Endodermal cell (in vitro differentiated cells): ENCODE measurements around the gene FILIP1L. TPM values are rescaled to one million over a fixed set of nuclear protein-coding genes. Genes with fewer than 3 reads are reported as not detected.
A peak's percentile ranks its signal among the peaks of the same experiment; 100 is the strongest.

Source experiments
- DNase-seq: peaks from one replicate; pipeline ENCODE4 v3.0.0-alpha.2; 2017
- H3K27ac ChIP-seq: 2 replicates; pipeline ENCODE4 v1.5.1; 2013; ENCODE audit warnings: mild to moderate bottlenecking, low read depth, low read length, moderate library complexity
- H3K27me3 ChIP-seq: 2 replicates; pipeline ENCODE4 v1.6.1; 2013; ENCODE audit warnings: mild to moderate bottlenecking, low read length, moderate library complexity; ENCODE audit not compliant: insufficient read depth, control insufficient read depth, poor library complexity, severe bottlenecking
- H3K36me3 ChIP-seq: 2 replicates; pipeline ENCODE4 v1.7.0; 2013; ENCODE audit warnings: mild to moderate bottlenecking, low read length, moderate library complexity; ENCODE audit not compliant: control insufficient read depth, insufficient read depth
- H3K4me1 ChIP-seq: one replicate; pipeline ENCODE4 v1.7.0; 2013; ENCODE audit warnings: low read length; ENCODE audit not compliant: control insufficient read depth, insufficient read depth
- H3K4me3 ChIP-seq: 2 replicates; pipeline ENCODE4 v1.5.1; 2013; ENCODE audit warnings: mild to moderate bottlenecking, low read length, moderate library complexity
- H3K9ac ChIP-seq: 2 replicates; pipeline ENCODE4 v1.6.1; 2013; ENCODE audit warnings: mild to moderate bottlenecking, low read length, moderate library complexity; ENCODE audit not compliant: poor library complexity, severe bottlenecking; ENCODE audit errors: extremely low read depth
- H3K9me3 ChIP-seq: 2 replicates; pipeline ENCODE4 v1.6.1; 2013; ENCODE audit warnings: mild to moderate bottlenecking, low read length, moderate library complexity; ENCODE audit not compliant: control insufficient read depth
- H3K27ac Mint-ChIP-seq: 2 replicates; pipeline ENCODE4 v1.8.0; 2020; ENCODE audit warnings: mixed read lengths
- H3K27me3 Mint-ChIP-seq: 2 replicates; pipeline ENCODE4 v1.8.0; 2021; ENCODE audit warnings: mild to moderate bottlenecking, mixed read lengths; ENCODE audit not compliant: insufficient read depth
- H3K36me3 Mint-ChIP-seq: 2 replicates; pipeline ENCODE4 v1.8.0; 2020; ENCODE audit warnings: low read depth, mixed read lengths
- H3K4me1 Mint-ChIP-seq: 2 replicates; pipeline ENCODE4 v1.8.0; 2020; ENCODE audit warnings: mixed read lengths
- H3K4me3 Mint-ChIP-seq: 2 replicates; pipeline ENCODE4 v1.8.0; 2020; ENCODE audit warnings: mild to moderate bottlenecking, moderate library complexity, mixed read lengths
- H3K9me3 Mint-ChIP-seq: 2 replicates; pipeline ENCODE4 v1.8.0; 2020; ENCODE audit warnings: mild to moderate bottlenecking, mixed read lengths
- WGBS, 2 experiments: methylation state at CpG; one replicate each; pipeline versions ENCODE4 v1.1.5 to v1.1.7; 2013; ENCODE audit warnings: missing lambda C conversion rate in 2 of 2, mixed read lengths in 1 of 2; ENCODE audit not compliant: insufficient coverage in 1 of 2, insufficient read length in 1 of 2; 5-methylcytosine and 5-hydroxymethylcytosine counted together
- total RNA-seq, 2 donors: library from RNA; stranded (reverse); fragmentation: NEBNext Ultra II Directional in 1 of 2; extraction: Animal tissue kit (Norgen Biotek cat#: 25700) in 1 of 2; gene quantifications; 2 replicates in 1 of 2; 3 replicates in 1 of 2; pipeline ENCODE4 v1.2.1, GENCODE V29; 2021
- TF ChIP-seq, protein P1 (sequence below): fragments of 200-600 bp; sonication (generic); conservative IDR thresholded peaks from 2 replicates; pipeline ENCODE4 v1.5.0; 2021; ENCODE audit warnings: antibody characterized with exemption, mild to moderate bottlenecking

Gene FILIP1L
- total RNA-seq, 2 donors from 2014 or later, result 0.84 to 2.5 TPM

DNA sequence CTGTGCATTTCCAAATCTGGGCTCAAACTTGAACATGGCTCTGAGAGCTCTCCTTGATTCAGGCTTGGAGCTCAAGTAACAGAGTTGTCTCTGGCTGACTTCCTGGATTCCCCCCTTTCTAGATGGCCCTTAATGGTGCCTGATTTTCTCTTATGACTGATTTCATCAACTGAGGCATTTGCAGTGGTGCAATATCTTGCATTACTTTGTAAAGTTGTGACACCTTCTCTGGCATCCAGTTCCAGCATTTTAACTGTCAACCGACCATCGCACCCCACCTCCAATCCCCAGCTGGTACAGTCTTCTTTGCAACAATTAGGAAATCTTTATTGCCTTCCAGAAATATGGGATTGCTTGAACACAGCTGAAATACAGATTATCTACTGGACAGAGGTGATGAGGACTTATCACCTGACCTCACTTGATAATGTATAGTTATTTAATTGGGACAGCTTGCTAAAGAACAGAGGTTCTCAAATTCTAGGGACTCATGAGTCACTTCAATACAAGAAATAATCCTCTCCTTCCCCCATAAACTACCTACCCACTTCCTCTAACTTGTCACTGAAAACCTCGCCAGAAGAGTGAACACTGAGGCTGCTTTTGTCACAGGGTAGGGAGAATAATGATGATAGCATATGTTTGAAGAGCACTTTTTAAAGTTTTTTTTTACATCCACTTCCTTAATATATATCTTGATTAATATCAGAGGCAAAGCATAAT lies 41.8 kb downstream of the FILIP1L start:
- Histone ChIP-seq H3K36me3 (no peaks in the 10 kb centered on the region), H3K9ac (no peak overlapping the region), H3K4me1 (peaks cover 14% of the 10 kb centered on the region), H3K9me3 (no peaks in the 10 kb centered on the region), H3K27ac (no peak overlapping the region), H3K27me3 (no peaks in the 10 kb centered on the region), H3K4me3 (no peak overlapping the region)
- H3K9me3 Mint-ChIP-seq, result no peaks in the 10 kb centered on the region
- DNase-seq, result no peak
- TF ChIP-seq, protein P1, sequence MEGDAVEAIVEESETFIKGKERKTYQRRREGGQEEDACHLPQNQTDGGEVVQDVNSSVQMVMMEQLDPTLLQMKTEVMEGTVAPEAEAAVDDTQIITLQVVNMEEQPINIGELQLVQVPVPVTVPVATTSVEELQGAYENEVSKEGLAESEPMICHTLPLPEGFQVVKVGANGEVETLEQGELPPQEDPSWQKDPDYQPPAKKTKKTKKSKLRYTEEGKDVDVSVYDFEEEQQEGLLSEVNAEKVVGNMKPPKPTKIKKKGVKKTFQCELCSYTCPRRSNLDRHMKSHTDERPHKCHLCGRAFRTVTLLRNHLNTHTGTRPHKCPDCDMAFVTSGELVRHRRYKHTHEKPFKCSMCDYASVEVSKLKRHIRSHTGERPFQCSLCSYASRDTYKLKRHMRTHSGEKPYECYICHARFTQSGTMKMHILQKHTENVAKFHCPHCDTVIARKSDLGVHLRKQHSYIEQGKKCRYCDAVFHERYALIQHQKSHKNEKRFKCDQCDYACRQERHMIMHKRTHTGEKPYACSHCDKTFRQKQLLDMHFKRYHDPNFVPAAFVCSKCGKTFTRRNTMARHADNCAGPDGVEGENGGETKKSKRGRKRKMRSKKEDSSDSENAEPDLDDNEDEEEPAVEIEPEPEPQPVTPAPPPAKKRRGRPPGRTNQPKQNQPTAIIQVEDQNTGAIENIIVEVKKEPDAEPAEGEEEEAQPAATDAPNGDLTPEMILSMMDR, result no peak
- H3K27me3 Mint-ChIP-seq, result no peaks in the 10 kb centered on the region
- H3K27ac Mint-ChIP-seq, result no peak overlapping the region
- WGBS, 2 experiments, result 99% methylated on average over 3 of the region's 3 CpGs; no CpG with 5 or more reads in 1 of the 2 experiments
- H3K4me3 Mint-ChIP-seq, result no peak overlapping the region
- peaks cover 35% of the 10 kb centered on the region for H3K4me1 Mint-ChIP-seq
- no peaks in the 10 kb centered on the region for H3K36me3 Mint-ChIP-seq

DNA sequence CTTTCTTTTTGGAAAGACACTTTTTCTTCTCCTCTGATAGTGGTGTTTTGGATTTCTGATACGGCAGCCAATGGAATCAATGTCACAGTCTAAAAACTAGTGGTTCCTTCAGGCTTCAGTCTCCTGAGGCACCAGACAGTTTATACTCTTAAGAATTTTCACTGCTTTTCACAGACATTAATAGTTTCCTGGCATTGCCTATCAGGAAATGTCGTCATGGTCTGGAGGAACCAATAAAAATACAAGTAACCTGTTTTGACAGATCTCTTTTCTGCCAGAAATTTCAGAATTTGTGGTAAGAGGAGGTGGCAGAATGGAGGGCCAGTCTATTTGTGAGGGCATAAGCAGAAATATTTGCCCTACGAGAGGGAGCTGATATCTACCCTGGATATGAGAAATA lies 44.8 kb downstream of the FILIP1L start:
- Histone ChIP-seq H3K4me3 (no peak overlapping the region), H3K36me3 (no peaks in the 10 kb centered on the region), H3K4me1 (peaks cover 7% of the 10 kb centered on the region), H3K9ac (no peak overlapping the region), H3K27ac (no peak overlapping the region), H3K9me3 (no peaks in the 10 kb centered on the region), H3K27me3 (no peaks in the 10 kb centered on the region)
- TF ChIP-seq, protein P1, result no peak
- no peak for DNase-seq
- H3K27ac Mint-ChIP-seq, result no peak overlapping the region
- H3K4me1 Mint-ChIP-seq, result peaks cover 12% of the 10 kb centered on the region
- H3K27me3 Mint-ChIP-seq, result no peaks in the 10 kb centered on the region
- H3K9me3 Mint-ChIP-seq, result no peaks in the 10 kb centered on the region
- no peaks in the 10 kb centered on the region for H3K36me3 Mint-ChIP-seq
- no peak overlapping the region for H3K4me3 Mint-ChIP-seq
- 80 to 96% methylated on average over 1 to 3 of the region's 3 CpGs for WGBS, 2 experiments

DNA sequence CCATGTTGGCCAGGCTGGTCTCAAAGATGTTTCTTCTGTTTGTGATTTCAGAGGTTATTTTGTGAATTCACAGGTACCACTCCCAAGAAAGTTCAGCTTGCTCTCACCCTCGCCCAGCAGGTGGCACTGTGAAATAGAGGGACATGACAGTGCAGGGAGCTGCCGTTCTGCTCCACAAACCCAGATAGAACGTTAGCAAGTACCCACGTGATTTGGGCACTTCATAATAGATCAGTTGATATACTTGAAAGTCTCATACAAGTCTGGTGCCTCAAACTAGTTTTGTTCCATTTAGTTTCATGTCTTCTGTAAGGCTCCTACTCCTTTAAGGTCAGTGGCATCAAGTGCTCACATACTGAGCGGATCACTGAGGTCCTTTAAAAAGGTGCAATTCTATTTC lies 45.5 kb downstream of the FILIP1L start:
- 9 to 29% methylated on average over 4 to 5 of the region's 5 CpGs for WGBS, 2 experiments
- H3K27ac Mint-ChIP-seq, result no peak overlapping the region

More for the DNA sequence above, 45.5 kb downstream of the FILIP1L start:
- Mint-ChIP-seq H3K27me3 (no peaks in the 10 kb centered on the region), H3K36me3 (no peaks in the 10 kb centered on the region), H3K4me3 (no peak overlapping the region), H3K9me3 (no peaks in the 10 kb centered on the region), H3K4me1 (peaks cover 7% of the 10 kb centered on the region)
- TF ChIP-seq, protein P1, result peak; percentile 88
- Histone ChIP-seq H3K36me3 (no peaks in the 10 kb centered on the region), H3K9me3 (no peaks in the 10 kb centered on the region), H3K27ac (no peak overlapping the region), H3K4me3 (no peak overlapping the region), H3K27me3 (no peaks in the 10 kb centered on the region), H3K4me1 (peaks cover 1% of the 10 kb centered on the region), H3K9ac (no peak overlapping the region)
- peak; percentile 92 for DNase-seq
